HG03039 (cell line): ENCODE measurements around the gene KLHL4.
"Not testable (repeated sequence)": the region's sequence is repeated elsewhere in the genome, so short reads cannot be mapped to it uniquely, and the experiment has no call there.

Experiments used
- ATAC-seq: cut with Tn5 transposase; IDR thresholded peaks from one replicate; pipeline ENCODE4 v1.9.1; 2021; ENCODE audit warnings: mild to moderate bottlenecking, moderate library complexity; ENCODE audit not compliant: unreplicated experiment

Gene KLHL4, protein sequence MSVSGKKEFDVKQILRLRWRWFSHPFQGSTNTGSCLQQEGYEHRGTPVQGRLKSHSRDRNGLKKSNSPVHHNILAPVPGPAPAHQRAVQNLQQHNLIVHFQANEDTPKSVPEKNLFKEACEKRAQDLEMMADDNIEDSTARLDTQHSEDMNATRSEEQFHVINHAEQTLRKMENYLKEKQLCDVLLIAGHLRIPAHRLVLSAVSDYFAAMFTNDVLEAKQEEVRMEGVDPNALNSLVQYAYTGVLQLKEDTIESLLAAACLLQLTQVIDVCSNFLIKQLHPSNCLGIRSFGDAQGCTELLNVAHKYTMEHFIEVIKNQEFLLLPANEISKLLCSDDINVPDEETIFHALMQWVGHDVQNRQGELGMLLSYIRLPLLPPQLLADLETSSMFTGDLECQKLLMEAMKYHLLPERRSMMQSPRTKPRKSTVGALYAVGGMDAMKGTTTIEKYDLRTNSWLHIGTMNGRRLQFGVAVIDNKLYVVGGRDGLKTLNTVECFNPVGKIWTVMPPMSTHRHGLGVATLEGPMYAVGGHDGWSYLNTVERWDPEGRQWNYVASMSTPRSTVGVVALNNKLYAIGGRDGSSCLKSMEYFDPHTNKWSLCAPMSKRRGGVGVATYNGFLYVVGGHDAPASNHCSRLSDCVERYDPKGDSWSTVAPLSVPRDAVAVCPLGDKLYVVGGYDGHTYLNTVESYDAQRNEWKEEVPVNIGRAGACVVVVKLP

DNA sequence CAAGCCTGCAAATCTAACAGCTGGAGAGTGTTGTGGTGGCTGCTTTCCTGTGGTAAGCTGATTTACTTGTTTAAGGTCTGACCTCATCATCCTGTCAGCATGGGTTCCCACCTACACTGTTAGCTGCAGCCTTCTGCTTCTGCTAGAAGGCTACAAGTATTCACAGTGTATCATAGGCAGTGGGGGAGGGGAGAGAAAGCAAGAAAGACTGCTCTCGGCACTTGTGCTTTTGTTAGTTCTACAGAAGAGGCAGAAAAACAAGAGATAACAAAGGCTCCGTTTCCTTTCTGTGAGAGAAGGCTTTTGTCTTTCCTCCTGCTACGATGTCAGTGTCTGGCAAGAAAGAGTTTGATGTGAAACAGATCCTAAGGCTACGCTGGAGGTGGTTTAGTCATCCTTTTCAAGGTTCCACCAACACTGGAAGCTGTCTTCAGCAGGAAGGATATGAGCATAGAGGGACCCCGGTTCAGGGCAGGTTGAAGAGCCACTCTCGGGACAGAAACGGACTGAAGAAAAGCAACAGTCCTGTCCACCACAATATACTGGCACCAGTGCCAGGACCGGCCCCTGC, at the start of gene KLHL4:
TSS of gene KLHL4 (plus strand) at position 232 of the 571 bp plus-strand sequence. CDS start at position 324, 92 bp downstream.
- no peak for ATAC-seq

DNA sequence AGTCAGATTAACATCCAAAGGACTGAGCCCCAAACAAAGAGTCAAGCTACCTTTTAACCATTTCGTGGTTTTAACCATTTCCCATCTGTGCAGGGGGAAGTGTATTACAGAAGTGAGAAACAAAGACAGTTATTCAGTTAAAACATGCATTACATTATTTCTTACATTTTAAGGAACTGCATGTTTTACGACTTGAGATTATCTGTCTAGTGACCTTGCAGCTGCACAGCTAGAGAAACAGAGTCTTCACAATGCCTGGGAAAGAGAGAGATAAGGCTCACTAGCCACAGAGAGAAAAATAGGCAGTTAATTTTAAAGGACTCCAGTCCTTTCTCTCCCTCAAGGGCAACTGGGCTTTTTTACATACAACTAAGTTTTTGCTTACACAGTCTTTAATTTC, 48.7 kb upstream of the KLHL4 start:
- no peak for ATAC-seq

DNA sequence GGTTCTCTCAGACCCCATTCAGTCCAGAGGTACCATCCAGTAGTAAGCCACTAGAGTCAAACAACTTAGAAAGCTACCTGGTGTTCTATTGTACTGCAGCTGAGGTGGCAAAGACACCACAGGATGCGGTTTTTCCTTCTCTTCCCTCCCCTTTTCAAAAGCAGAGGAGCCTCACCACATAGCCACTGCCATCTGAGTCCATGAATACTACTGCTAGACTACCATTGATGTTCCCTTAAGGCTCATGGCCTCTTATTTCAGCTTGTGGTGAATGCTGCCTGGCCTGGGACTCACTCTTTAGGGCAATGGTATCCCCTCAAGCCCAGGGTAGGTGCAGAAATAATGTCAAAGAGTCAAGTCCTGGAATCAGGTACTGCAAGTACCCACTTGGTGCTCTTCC, 41.8 kb upstream of the KLHL4 start:
- no peak for ATAC-seq

DNA sequence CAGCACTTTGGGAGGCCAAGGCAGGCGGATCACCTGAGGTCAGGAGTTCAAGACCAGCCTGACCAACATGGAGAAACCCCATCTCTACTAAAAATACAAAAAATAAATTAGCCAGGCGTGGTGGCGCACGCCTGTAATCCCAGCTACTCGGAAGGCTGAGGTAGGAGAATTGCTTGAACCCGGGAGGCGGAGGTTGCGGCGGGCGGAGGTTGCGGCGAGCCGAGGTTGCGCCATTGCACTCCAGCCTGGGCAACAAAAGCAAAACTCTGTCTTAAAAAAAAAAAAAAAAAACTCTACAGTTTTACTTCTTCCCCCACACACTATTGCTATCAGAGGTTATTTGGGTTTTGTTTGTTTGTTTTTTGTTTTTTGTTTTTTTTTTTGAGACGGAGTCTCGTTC, 38.9 kb upstream of the KLHL4 start:
- not testable (repeated sequence) for ATAC-seq

DNA sequence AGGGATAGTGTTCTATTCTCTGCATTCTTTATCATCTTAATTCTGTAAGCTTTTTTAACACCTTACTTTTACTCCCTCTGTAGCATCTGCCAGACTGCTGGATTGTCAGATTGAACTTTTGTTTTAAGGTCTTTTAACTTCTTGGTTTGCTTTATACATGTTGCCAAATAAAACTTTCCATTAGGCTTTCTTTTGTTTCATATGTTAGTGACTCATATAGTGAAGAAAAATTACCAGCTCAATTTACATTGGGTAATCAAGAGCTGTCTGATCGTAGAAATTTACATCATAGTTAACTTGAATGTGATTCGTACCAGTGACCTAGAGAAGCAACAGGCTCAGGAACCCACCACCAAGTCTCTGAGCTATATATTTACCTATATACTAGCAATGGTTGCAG, 28.5 kb upstream of the KLHL4 start:
- no peak for ATAC-seq

DNA sequence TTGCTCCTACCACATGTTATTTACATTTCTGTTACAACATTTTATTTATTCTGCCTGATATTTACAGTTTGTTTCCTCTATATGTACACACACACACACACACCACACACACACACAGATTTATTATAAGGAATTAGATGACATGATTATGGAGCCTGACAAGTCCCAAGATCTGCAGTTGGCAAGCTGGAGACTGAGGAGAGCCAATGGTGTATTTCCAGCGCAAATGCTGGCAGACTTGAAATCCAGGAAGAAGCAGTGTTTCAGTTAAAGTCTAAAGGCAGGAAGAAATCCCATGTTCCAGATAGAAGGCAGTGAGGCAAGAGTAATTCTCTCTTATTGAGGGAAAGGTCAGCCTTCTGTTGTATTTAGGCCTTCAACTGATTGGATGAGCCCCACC, 1.8 kb upstream of the KLHL4 start:
- ATAC-seq = no peak

DNA sequence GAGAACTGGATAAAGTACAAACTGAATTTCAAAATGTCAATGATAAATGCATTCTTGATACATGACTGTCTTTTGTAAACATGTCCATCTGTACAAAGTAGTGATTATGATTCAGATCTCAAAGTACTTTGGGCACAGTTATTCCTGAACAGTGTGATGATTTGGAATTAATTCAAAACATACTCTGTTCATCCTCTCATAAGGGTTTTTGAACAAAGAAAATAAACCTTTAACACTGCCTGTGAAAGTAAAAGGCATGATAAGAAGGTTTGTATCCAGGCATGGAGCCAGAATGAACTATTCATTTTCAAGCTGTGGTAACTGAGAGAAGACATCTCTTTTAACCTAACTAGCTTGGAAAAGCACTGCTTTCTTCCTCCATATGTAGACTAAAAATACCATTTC, 883 bp upstream of the KLHL4 start:
- no peak for ATAC-seq

DNA sequence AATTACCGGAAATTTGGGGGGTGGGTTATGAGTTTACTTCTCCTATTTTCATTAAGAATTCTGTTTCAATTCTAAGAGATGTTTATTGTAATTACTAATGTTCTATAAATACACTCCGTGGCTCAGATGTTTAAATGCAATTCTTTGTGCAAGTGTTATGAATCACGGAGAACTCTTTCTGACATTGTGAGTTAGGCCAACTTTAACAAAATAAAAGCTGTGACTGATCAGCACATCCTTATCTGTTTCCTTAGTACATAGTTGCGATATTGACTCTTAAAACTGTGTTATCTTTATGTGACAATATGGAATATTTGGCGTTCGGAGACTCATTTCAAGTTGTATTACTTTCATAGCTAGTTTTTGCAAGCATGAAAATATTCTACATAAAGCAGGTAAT, 902 bp downstream of the KLHL4 start:
- ATAC-seq = no peak

DNA sequence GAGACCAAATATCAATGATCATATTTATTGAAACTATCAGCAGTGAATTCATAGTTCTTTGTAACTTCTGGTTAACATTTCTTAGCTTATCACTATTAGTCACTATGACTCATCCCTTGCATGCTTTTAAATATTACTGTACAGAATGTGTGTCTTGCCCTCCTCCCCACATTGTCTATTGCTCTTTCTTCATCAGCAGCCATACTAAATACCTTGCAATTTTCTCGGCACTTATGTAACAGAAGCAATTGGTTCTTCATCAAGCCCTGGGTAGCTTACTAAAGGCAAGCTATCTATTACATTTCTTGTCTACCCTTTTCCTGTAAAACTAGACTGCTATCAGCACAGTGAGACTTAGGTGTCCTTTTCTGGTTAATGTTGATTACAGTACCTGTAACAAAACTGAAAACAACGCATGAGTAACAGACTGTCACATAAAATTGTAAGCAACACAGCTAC, 8.2 kb downstream of the KLHL4 start:
- no peak for ATAC-seq

DNA sequence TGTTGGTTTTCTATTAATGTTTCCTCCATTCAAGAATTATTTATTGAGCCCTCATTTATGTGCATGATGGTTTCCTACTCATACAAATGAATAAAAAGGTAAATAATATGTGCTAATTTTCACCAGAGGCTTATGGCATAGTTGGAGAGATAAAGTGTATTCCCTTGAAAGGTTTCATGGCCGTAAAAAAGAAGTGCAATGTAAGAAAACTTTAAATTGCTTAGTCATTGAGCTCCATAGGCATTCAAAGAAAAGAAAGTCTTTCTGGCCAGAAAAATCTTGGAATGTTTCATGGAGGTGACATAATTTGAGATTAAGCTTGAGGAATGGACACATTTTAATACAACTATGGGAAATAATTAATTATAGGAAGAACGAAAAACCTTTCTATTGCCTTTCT, 8.7 kb downstream of the KLHL4 start:
- ATAC-seq = no peak

DNA sequence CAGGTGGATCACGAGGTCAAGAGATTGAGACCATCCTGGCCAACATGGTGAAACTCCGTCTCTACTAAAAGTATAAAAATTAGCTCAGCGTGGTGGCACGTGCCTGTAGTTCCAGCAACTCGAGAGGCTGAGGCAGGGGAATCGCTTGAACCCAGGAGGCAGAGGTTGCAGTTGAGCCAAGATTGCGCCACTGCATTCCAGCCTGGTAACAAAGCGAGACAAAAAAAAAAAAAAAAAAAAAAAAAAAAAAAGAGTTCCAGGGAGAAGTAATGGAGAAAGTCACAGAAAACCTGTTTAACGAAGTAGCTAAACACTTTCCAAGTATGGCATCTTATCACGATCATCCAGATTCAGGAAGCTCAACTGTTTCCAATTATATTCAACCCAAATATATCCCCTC, 10.9 kb downstream of the KLHL4 start:
- no peak for ATAC-seq

DNA sequence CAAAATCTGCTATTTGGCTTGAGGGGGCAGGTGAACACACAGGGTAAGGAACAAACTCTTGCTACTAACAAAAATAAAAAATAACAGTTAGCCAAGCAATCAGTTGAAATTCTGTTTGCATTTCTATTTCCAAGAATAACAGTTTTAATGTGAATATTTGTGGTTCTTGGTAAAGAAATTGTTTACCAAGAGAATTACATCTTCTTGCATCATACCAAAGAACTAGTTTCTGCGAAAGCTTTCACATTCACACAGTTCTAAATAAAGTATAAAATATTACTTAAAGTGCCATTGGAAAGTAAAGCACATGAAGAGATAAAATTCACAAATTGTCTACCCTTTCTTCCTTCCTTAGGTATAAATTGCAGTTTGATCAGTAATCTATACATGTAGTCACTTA, 54.4 kb downstream of the KLHL4 start:
- ATAC-seq = no peak

DNA sequence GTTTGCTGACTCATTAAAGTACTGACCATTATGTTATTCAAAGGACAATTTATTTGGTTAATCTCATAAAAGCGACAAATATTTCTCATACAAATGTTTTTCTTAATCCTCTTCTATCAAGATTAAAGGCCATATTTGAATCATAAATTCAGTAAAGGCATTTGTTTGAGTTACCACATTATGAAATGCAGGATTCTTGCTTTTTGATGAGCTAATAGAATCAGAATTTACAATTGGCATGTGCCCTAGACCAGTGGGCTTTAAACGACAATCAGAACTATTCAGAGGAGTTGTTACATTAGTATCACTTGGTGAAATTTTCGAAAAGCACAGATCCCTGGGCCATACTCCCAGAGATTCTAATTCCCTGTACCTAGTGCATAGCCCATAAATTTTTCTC, 55.3 kb downstream of the KLHL4 start:
- ATAC-seq = no peak

DNA sequence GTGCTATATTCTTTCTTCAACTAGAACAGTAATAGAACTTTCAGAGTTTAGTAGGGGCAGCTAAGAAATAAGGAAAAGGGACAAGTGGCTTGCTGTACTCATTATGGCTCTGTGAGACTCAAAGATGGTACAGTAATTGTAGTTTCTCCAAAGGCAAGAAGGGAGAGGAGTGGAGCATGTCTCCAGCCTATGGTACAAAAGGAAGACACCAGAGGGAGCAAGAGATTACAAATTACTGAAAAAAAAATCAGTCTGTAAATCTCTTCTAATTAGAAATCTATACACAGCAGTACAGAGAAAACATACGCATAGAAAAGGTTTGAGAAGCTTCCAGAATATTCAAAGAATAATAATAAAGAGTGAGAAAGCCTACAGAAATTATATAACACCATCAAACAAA, 61.4 kb downstream of the KLHL4 start:
- ATAC-seq = no peak

DNA sequence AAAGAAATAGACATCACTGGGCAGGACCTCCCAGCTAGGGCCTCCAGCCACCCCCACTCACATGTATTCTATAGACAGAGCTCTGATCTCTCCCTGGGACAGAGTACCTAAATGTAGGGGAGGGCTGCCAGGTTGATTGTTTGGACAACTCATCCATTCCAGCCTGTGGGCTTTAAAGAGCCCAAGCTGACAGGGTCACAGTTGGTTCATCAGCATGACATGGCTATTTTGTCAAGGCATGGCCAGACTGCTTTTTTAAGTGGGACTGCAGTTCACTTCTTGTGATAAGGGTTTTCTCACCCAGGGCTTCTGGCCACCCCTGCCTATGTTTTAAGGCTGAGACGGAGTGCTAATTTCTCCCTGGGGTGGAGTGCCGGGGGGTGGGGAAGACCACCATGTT, 63.3 kb downstream of the KLHL4 start:
- no peak for ATAC-seq

DNA sequence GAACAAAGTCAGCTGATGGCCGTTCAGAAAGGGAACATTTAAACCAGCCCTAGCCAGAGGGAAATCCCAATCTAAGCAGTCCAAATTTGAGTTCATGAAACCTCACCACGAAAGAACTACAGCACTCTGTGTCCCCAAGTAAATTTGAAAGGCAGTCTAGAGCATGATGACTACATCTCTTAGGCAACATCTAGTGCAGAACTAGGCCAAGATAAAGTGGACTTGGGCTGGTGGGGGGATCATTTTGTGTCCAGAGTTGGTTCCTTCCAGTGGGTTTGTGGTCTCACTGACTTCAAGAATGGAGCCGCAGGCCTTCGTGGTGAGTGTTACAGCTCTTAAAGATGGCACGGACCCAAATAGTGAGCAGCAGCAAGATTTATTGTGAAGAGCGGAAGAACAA, 64.9 kb downstream of the KLHL4 start:
- no peak for ATAC-seq

DNA sequence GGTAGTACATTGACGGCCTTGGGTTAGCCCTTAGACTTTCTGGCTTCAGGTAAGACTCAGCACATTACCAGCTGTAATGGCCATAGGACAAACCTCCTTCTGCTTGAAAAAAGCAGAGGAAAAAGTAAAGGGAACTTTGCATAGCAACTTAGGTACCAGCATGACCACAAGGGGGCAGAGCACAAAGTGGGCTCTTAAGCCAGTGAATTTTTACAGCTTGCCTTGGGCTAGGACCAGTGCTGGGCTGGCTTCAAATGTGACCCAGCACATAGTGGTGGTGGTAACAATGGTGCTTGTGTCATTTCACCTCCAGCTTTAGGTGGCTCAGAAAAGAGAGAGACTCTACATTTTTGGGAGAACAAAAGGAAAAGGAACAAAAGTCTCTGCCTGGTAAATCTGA, 66.1 kb downstream of the KLHL4 start:
- no peak for ATAC-seq

DNA sequence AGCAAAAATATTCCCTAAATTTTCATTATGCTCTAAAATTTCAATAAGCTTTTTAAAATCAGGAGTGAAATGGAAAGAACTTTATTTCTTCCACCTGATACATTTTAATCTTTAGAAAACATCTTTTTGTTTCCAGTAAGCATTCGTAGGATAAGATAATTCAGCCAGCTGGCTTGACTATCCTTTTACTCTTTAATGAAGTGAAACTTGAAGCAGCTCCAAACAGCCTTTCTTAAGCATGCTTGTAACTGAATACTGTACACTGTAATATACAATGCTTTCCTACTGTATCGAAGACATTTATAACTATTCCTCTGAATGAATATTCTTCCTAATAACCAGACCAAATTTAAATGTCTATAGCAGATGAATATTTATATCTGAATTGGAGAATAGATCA, 98.8 kb downstream of the KLHL4 start:
- no peak for ATAC-seq

DNA sequence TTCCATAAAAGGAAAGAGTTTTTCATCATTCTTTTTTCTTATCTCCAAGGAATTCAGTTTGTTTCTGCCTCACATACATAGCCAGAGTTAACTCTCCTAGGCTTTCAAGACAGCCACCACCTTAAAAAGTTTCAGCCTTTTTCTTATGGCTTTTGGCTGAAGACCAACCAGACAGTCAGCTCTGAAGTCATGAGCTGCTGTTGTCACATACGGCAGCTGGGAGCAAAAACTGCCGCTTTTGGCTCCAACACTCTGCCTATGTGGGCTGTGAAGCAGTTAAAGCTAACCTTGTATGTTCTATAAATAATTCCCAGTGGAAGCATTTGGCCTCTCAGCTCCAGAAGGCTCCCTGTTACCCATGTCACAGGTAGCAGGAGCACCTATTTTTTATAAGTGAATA, 104.1 kb downstream of the KLHL4 start:
- ATAC-seq = no peak

DNA sequence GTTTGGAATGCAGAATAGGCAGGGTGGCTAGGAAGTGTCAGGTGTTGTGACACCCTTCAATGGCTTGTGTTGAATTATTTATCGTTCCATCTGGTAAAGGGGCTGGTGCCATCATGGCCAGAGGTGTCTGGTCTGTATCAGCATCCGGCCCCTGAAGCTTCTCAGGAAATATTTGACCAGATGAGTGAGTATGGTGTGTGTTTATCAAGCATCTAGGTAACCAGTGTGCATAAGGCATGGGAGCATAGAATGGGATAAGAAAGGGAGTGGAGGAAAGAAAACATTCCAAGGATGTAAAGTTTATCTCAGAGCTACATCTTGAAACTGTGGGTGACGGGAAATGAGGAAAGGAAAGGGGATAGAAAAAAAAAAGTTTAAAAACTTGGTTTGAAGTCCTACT, 109.4 kb downstream of the KLHL4 start:
- no peak for ATAC-seq

DNA sequence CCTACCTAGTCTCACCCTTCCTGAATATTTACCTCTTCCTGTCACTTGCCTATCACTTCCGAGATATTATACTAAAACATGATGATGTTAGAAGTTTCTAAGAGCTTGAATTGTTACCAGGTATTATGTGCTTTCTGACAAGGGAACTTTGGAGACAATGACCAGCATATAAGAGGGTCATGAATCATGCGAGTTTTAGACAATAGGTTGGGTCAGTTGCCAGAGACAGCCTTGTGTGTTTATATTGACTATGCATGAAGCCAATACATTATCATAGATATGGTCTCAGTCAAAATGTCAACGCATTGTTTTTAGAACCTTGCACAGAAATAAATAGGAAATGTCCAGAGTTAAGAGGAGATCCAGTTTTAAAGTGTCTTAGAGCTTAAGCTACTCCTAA, 116.8 kb downstream of the KLHL4 start:
- no peak for ATAC-seq

DNA sequence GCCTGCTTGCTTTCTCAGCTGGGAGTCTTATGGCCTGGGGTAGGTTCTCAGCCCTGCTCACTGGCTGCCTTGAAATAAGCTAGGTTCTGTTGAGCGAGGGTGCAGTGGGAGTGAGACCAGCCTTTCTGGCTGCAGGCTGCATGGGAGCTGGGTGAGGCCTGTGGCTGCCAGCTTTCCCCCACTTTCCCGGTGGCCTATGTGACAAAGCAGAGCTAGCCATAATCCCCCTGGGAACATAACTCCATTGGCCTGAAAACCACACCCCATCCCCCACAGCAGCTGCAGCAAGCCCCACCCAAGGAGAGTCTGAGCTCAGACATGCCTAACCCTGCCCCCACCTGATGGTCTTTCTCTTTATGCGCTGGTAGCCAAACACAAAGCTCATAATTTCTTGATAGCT, 118.9 kb downstream of the KLHL4 start:
- ATAC-seq = no peak
